LNCaP clone FGC (cell line): ENCODE results near the gene ANXA11.

Experiments
- DNase-seq: peaks from one replicate; pipeline ENCODE4 v3.0.0-alpha.2; 2011; ENCODE audit warnings: low read depth
- H3K4me3 ChIP-seq: 2 replicates; pipeline ENCODE4 v1.5.1; 2011; ENCODE audit warnings: mild to moderate bottlenecking, low read depth, low read length, control low read depth
- CTCF ChIP-seq: IDR thresholded peaks from 2 replicates; pipeline ENCODE4 v1.5.1; 2012; ENCODE audit warnings: mild to moderate bottlenecking; ENCODE audit not compliant: control insufficient read depth, insufficient read depth; ENCODE audit errors: extremely low read depth

The ANXA11 gene

GRCh38 chr10:80157561-80157960 lies 47.8 kb downstream of the ANXA11 start:
- no peak for TF ChIP-seq CTCF
- no peak for DNase-seq

GRCh38 chr10:80156216-80156615 lies 49.1 kb downstream of the ANXA11 start:
- H3K4me3 ChIP-seq = no peak overlapping the region
- no peak for DNase-seq
- no peak for TF ChIP-seq CTCF

More at GRCh38 chr10:80157561-80157960, 47.8 kb downstream of the ANXA11 start:
- no peak overlapping the region for H3K4me3 ChIP-seq

GRCh38 chr10:80155696-80156215 lies 49.6 kb downstream of the ANXA11 start:
- DNase-seq = no peak
- H3K4me3 ChIP-seq = no peak overlapping the region
- TF ChIP-seq CTCF = no peak

- no peak overlapping the region for H3K4me3 ChIP-seq
- no peak for TF ChIP-seq CTCF
- no peak for DNase-seq
These were observed 50.2 kb downstream of the ANXA11 start for GRCh38 chr10:80154978-80155695.

GRCh38 chr10:80154626-80154977 lies 50.7 kb downstream of the ANXA11 start:
- TF ChIP-seq CTCF = no peak
- no peak for DNase-seq
- no peak overlapping the region for H3K4me3 ChIP-seq

- TF ChIP-seq CTCF = no peak
- DNase-seq = no peak
- no peak overlapping the region for H3K4me3 ChIP-seq
These were observed 51.9 kb downstream of the ANXA11 start for GRCh38 chr10:80153460-80153859.

GRCh38 chr10:80152820-80153219 lies 52.5 kb downstream of the ANXA11 start:
- no peak for TF ChIP-seq CTCF
- no peak overlapping the region for H3K4me3 ChIP-seq
- no peak for DNase-seq
